Peyer's patch (tissue), 4 donors: ENCODE measurements around the gene EDN2.

Source experiments
- POLR2A ChIP-seq, 2 donors: fragments of 450-650 bp; IDR thresholded peaks; one replicate each; pipeline ENCODE4 v1.5.1; 2017; ENCODE audit warnings: antibody characterized with exemption in 2 of 2, mild to moderate bottlenecking in 2 of 2, moderate library complexity in 2 of 2
- TF ChIP-seq, protein P1 (sequence below), 6 experiments: fragments of 450-650 bp in 4 of 6; fragments of 200-600 bp in 2 of 6; sonication (generic) in 1 of 6; IDR thresholded peaks; one replicate each; pipeline ENCODE4 v1.5.1; 2017 to 2019; ENCODE audit warnings: antibody characterized with exemption in 6 of 6, mild to moderate bottlenecking in 3 of 6, moderate library complexity in 1 of 6

DNA sequence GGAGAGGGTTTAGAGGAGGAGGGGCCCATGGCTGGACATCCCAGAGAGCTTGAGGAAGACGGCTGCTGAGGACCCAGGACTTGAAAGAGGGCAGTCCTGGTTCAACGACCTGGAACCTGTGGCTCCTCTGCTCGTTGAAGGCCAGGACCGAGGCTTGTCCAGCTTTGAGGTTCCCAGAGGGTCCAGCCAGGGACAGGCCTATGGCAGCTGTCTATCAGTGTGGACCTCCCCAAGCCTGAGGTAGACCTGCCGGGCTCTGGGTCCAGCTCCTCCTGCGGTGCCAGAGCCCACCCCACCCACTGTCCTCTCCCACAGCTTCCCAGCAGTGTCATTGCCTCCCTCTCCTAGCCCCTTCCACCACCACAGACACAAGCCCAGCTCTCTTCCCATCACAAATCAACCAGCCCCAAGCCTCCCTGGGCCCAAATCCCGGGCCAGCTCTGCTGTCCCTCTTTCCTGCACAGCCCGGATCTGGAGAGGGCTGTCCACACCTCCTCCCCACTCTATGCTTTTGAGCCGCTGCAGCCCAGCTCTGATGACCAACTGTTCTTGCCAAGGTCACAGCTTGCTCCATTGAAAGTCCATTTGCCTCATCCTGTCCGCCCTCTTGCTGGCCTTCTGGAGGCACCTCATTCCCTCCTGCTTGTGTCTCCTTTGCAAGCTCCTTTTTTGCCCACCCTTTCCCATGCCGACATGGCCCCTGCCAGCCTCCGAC lies 48.7 kb upstream of the EDN2 start:
- TF ChIP-seq POLR2A (IDR thresholded peaks at IDR 0.05): no peak
- TF ChIP-seq, protein P1, sequence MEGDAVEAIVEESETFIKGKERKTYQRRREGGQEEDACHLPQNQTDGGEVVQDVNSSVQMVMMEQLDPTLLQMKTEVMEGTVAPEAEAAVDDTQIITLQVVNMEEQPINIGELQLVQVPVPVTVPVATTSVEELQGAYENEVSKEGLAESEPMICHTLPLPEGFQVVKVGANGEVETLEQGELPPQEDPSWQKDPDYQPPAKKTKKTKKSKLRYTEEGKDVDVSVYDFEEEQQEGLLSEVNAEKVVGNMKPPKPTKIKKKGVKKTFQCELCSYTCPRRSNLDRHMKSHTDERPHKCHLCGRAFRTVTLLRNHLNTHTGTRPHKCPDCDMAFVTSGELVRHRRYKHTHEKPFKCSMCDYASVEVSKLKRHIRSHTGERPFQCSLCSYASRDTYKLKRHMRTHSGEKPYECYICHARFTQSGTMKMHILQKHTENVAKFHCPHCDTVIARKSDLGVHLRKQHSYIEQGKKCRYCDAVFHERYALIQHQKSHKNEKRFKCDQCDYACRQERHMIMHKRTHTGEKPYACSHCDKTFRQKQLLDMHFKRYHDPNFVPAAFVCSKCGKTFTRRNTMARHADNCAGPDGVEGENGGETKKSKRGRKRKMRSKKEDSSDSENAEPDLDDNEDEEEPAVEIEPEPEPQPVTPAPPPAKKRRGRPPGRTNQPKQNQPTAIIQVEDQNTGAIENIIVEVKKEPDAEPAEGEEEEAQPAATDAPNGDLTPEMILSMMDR (IDR thresholded peaks at IDR 0.05): no peak
